NCI-H774 (cell line): Measurements from ENCODE around the gene BRD4.

Experiments used
- DNase-seq: peaks from one replicate; lab custom pipeline; 2025; lab: John Stamatoyannopoulos, UW

BRD4 gene

DNA sequence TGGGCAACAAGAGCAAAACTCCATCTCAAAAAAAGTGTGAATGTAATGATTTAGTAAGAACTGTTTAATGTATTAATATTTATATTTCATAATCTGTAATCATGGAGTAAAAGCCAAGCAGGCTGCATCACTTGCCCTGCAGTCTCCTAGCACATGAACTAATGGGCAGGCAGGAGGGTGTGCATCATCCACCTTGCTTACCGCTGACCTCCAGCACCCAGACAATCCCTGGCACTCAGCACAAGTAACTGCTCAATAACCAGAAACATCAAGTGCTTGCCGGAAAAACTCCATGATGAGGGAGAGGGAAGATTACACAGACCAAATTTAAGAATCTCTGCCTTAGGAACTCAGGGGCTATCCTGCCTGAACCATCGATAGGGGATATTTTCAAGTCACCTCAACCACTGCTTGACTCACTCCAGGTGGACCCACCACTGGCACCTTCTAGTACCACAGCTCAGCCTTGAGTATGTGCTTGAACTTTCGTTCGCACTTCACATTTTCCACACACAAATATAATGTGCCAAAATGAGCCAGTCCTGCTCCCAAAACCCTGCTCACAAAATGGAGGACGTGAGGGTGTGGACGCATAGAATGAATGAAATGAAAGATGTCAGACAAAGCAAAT is 18.6 kb downstream of the BRD4 start:
- DNase-seq = no peak

DNA sequence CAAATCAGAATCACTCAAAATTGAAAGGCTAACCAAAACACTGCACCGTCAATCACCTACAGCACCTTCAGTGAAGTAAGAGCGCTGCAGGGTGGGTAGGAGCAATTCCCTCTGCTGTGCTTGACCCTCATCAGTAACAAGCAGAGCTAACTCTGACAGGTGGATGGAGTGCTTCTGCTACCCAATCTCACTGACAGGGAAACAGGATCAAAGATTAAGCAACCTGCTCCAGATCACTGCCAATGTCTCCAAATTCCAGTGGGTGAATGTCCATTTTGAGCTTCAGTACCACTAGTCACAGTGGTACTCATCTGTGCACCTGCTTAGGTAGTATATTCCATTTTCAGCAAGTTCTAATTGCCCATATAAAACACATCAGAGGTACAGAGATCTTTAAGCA is 25.2 kb downstream of the BRD4 start:
- DNase-seq = no peak

- DNase-seq = no peak
These were observed 26.6 kb downstream of the BRD4 start for GRCh38 chr19:15305582-15306334.

GRCh38 chr19:15304140-15304705 is 28.1 kb downstream of the BRD4 start:
- no peak for DNase-seq

DNA sequence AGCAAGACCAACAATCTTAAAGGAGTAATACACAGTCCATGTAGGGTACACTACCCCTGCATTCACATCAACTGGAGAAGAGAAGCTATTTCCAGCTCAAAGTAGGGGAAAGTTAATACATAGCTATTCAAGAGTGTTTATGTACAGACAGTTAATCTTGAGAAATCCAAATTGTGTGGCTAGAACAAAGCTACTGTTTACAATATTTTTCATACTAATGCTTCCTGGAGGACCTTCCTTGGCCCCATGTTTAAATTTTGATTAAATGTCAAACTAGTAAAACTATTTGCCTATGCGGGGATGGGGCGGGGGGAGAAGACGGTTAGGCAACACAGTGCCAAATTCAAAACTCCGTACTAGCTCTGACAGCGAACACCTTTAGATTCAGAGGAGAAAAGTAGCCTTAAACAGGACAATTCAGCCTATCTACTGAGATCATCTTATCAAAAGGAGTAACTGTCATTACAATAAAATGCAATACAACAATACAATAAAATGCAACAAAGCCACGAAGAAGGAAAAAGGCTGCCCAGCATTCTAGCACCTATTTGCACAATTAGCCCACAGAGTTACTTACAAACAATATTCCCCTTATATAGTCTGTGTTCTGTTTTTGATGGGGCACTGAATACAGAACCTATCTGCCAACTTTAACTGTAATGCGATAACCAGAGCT is 29.1 kb downstream of the BRD4 start:
- no peak for DNase-seq

- no peak for DNase-seq
These were observed 31.7 kb downstream of the BRD4 start for GRCh38 chr19:15300533-15301197.

DNA sequence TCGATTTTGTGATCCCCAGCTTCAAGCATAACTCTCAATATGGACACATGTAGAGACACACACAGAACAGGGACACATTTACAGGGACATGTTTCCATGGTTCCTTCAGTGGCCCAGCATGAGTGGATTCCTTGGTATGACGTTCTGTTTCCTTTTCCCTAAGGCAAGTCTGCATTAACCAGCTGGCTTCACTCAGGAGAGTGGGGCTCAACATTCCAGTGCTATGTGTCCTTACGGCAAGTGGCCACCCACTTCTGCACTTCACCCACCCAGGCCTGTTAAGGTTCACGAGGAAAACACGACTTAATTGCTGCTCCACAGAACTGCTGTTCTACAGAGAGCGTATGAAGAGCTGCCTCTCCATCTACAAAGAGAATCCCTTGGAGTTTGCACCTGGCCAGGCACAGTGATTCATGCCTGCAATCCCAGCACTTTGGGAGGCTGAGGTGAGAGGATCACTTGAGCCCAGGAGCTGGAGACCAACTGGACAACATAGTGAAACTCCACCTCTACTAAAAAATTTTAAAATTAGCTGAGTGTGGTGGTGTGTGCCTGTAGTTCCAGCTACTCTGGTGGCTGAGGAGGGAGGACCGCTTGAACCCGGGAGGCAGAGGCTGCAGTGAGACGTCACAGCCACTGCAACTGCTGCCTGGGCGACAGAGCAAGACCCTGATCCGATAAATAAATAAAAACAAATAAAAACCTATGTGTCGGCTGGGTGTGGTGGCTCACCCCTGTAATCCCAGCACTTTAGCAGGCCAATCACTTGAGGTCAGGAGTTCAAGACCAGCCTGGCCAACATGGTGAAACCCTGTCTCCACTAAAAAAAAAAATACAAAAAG is 32.5 kb downstream of the BRD4 start:
- no peak for DNase-seq

GRCh38 chr19:15298847-15299567 is 33.3 kb downstream of the BRD4 start:
- DNase-seq = no peak

GRCh38 chr19:15297416-15298224 is 34.7 kb downstream of the BRD4 start:
- peak; percentile 86 for DNase-seq

DNA sequence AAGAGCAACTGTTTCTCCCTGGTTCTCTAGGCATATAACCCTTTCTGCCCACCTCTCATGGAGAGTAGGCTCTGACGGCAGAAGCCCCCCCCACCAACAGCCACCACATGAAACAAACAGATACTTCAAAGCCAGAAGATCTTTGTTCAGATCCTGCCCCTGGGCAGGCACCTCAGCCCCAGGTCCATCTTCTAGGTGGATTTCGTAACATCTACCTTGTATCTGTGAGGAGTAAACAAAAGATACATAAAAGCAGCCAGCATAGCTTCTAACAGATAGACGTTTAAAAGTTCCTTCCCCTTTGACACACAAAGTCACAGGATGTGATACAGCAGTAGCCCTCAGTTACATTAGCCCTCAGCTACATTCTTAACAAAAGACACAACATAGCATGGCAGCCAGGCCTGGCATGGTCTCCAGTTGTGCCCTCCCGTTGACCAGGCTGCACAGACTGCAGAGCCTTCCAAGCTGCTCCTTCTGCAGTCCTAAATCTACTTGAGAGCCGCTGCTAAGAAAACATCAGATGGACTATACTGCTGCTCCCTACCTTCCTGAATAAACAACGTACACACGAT is 35.4 kb downstream of the BRD4 start:
- DNase-seq = no peak

- no peak for DNase-seq
These were observed 36.0 kb downstream of the BRD4 start for GRCh38 chr19:15296353-15296752.

GRCh38 chr19:15294561-15294990 is 37.8 kb downstream of the BRD4 start:
- DNase-seq = no peak

DNA sequence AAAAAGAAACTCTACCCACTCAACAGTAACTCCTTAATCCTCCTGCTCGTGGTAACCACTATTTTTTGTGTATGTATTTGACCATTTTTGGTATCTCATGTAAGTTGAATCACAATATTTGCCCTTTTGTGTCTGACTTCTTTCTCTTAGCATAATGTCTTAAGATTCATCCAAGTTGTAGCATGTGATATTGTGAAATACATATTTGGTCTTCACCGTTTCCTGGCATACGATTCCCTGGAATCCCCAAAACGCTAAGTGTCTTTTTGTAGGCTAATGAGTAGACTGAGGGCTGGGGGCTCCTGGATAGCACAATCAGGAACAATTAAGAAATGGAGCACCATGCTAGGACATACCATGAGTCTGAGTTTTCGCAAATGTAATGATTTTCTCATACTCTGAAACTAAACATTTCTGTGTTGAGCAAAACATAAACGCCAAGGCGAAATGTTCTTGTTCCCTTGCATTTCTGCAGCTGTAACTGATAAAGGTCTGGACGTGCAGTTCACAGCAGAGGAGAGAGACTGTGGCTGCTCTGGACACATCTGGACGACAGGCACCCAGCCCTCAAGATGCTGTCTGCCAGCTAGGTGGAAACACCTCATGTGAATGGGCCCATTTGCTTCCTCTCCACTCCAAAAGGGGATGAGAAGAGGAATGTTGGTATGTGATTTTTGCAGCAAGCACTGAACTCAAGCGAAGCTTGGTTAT is 38.4 kb downstream of the BRD4 start:
- DNase-seq = no peak

DNA sequence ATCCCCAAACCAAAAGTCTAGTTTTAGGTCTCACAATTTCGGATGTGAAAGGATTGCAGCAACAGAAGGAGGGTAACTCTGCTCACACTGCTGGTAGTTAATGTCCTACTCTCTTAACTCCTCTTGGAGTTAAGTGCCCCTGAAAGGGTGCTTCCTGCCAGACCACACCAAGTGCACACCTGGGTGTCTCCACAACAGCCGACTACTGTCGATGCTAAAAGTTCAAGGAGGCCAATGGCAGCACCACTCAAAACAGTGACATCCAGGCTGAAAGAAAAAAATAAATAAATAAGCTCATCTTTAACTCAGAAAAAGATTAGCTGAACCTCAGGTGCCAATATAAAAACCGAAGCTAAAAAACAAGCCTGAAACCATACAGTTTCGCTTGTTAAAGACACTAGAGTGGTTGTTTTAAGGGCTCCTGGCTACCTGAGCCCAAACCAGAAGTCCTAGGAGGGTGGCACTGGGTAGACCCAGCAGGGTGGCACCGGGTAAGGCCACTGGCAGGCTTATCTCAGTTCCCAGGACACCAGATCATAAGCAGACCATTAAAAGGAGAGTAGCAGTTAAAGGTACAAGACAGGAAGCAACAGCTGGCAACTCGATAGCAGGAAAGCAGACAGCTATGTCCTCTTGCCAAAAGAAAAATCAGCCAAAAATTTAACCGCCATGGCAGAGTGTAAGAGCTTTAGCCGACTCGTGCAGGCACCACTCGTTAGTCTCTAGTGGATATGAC is 39.3 kb downstream of the BRD4 start:
- DNase-seq = no peak

- no peak for DNase-seq
These were observed 40.2 kb downstream of the BRD4 start for GRCh38 chr19:15292140-15292539.

DNA sequence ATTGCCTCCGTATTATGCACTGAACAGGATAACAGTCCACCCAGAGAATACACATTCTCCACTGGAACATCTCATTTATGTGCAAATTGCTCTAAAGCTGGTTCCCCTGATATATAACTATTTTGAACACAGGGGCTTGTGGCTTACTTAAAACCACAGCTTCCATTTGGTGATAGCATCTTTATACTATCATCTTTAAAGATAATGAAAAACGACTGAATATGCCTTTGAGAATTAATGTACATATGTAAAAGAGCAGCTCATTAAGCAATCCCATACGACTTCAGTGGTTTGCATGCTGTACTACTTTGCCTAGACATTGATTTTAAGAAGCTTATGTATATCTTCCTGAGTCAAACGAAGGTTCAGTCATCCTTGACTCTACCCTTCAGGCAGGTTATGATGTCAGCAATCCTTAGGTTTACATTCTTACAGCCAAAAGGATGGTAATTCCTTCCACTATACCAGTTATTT is 40.8 kb downstream of the BRD4 start:
- no peak for DNase-seq

- no peak for DNase-seq
These were observed 41.2 kb downstream of the BRD4 start for GRCh38 chr19:15291089-15291488.

DNA sequence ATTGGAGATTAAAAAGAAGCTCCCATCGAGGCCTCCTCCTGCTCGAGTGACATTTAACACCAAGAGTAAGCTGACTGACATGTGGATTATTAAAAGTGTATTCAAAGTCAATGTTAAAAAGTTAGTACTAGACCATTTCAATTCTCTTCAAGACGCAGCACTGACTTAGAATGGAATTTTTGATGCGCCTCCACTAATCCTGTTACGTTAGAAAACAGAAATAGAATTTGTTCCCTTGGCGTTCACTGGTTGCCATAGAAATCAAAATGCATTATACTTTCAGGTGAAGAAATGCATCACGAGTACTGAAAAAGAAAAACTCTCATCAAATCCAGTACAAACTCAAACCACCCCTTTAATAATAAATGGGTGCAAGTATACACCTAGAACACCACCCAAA is 42.2 kb downstream of the BRD4 start:
- no peak for DNase-seq
